Glutamatergic neuron (in vitro differentiated cells): ENCODE measurements around the gene SZRD1. TPM values are rescaled to one million over a fixed set of nuclear protein-coding genes. Genes with fewer than 3 reads are reported as not detected.

Source experiments
- DNase-seq: peaks from one replicate; pipeline ENCODE4 v3.0.0; 2022
- H3K27ac Mint-ChIP-seq: one replicate; pipeline ENCODE4 v1.8.0; 2020; ENCODE audit warnings: mild to moderate bottlenecking, mixed read lengths, inconsistent platforms; ENCODE audit not compliant: unreplicated experiment
- H3K27me3 Mint-ChIP-seq: one replicate; pipeline ENCODE4 v1.8.0; 2020; ENCODE audit warnings: mild to moderate bottlenecking, moderate library complexity, mixed read lengths, inconsistent platforms; ENCODE audit not compliant: unreplicated experiment
- H3K36me3 Mint-ChIP-seq: one replicate; pipeline ENCODE4 v1.8.0; 2020; ENCODE audit warnings: mild to moderate bottlenecking, mixed read lengths, inconsistent platforms; ENCODE audit not compliant: unreplicated experiment
- H3K4me1 Mint-ChIP-seq: one replicate; pipeline ENCODE4 v1.8.0; 2020; ENCODE audit warnings: mild to moderate bottlenecking, low read depth, mixed read lengths, inconsistent platforms; ENCODE audit not compliant: unreplicated experiment
- H3K4me3 Mint-ChIP-seq: one replicate; pipeline ENCODE4 v1.8.0; 2020; ENCODE audit warnings: mild to moderate bottlenecking, mixed read lengths, inconsistent platforms; ENCODE audit not compliant: unreplicated experiment
- H3K9me3 Mint-ChIP-seq: one replicate; pipeline ENCODE4 v1.8.0; 2020; ENCODE audit warnings: mild to moderate bottlenecking, moderate library complexity, mixed read lengths, inconsistent platforms; ENCODE audit not compliant: unreplicated experiment
- CTCF ChIP-seq: fragments of 200-600 bp; sonication (generic); IDR thresholded peaks from one replicate; pipeline ENCODE4 v1.5.0; 2021; ENCODE audit not compliant: partially characterized antibody, unreplicated experiment
- total RNA-seq: library from RNA; stranded (reverse); fragmentation: NEBNext Ultra II Directional; extraction: Animal tissue kit (Norgen Biotek cat#: 25700); gene quantifications from one replicate; pipeline ENCODE4 v1.2.1, GENCODE V29; 2021; ENCODE audit not compliant: unreplicated experiment

Gene SZRD1
- total RNA-seq, 1 donor from 2014 or later, result 64.5 TPM

- TF ChIP-seq CTCF, result no peak
- no peak overlapping the region for H3K4me3 Mint-ChIP-seq
- H3K27ac Mint-ChIP-seq, result no peak overlapping the region
- H3K9me3 Mint-ChIP-seq, result peaks cover 5% of the 10 kb centered on the region
- no peaks in the 10 kb centered on the region for H3K4me1 Mint-ChIP-seq
- DNase-seq, result no peak
- H3K36me3 Mint-ChIP-seq, result no peaks in the 10 kb centered on the region
- peaks cover 4% of the 10 kb centered on the region for H3K27me3 Mint-ChIP-seq
These were observed 53.5 kb downstream of the SZRD1 start for GRCh38 chr1:16420424-16421118.

GRCh38 chr1:16421201-16421600 is 54.2 kb downstream of the SZRD1 start:
- H3K36me3 Mint-ChIP-seq, result no peaks in the 10 kb centered on the region
- no peak overlapping the region for H3K27ac Mint-ChIP-seq
- H3K27me3 Mint-ChIP-seq, result peaks cover 4% of the 10 kb centered on the region
- H3K4me1 Mint-ChIP-seq, result no peaks in the 10 kb centered on the region
- DNase-seq, result no peak
- no peak overlapping the region for H3K4me3 Mint-ChIP-seq
- no peak for TF ChIP-seq CTCF
- H3K9me3 Mint-ChIP-seq, result peaks cover 4% of the 10 kb centered on the region

- Mint-ChIP-seq H3K4me1 (no peaks in the 10 kb centered on the region), H3K36me3 (no peaks in the 10 kb centered on the region), H3K4me3 (no peak overlapping the region), H3K27ac (no peak overlapping the region), H3K27me3 (peaks cover 3% of the 10 kb centered on the region), H3K9me3 (peaks cover 4% of the 10 kb centered on the region)
- no peak for TF ChIP-seq CTCF
- DNase-seq, result no peak
These were observed 55.0 kb downstream of the SZRD1 start for GRCh38 chr1:16422041-16422440.

GRCh38 chr1:16425125-16426025 is 58.3 kb downstream of the SZRD1 start:
- H3K4me1 Mint-ChIP-seq, result no peaks in the 10 kb centered on the region
- H3K27ac Mint-ChIP-seq, result no peak overlapping the region
- TF ChIP-seq CTCF, result no peak
- no peaks in the 10 kb centered on the region for H3K36me3 Mint-ChIP-seq
- no peaks in the 10 kb centered on the region for H3K27me3 Mint-ChIP-seq
- no peaks in the 10 kb centered on the region for H3K9me3 Mint-ChIP-seq
- DNase-seq, result no peak
- H3K4me3 Mint-ChIP-seq, result no peak overlapping the region

GRCh38 chr1:16430606-16431005 is 63.6 kb downstream of the SZRD1 start:
- Mint-ChIP-seq H3K27me3 (peaks cover 2% of the 10 kb centered on the region), H3K4me3 (no peak overlapping the region), H3K36me3 (no peaks in the 10 kb centered on the region), H3K27ac (no peak overlapping the region), H3K9me3 (no peaks in the 10 kb centered on the region), H3K4me1 (no peaks in the 10 kb centered on the region)
- no peak for TF ChIP-seq CTCF
- no peak for DNase-seq
